SU-DHL-6 (cell line): ENCODE results near the gene ZKSCAN2.

Experiments used
- H2AFZ ChIP-seq: fragments of 200-600 bp; sonication (generic); 2 replicates; pipeline ENCODE4 v1.6.1; 2014; ENCODE audit warnings: low read depth, mild to moderate bottlenecking, moderate library complexity, mixed read lengths, antibody characterized with exemption, low read length; ENCODE audit not compliant: severe bottlenecking
- H3F3A ChIP-seq: fragments of 200-600 bp; shearing (Covaris generic); 2 replicates; pipeline ENCODE4 v1.6.0; 2016; ENCODE audit warnings: antibody characterized with exemption, mild to moderate bottlenecking; ENCODE audit not compliant: insufficient read depth
- H3K27ac ChIP-seq: fragments of 200-600 bp; sonication (generic); 2 replicates; pipeline ENCODE4 v1.5.1; 2016; ENCODE audit warnings: low read depth, mild to moderate bottlenecking, low read length, moderate library complexity, mixed read lengths
- H3K27me3 ChIP-seq: fragments of 200-600 bp; sonication (generic), shearing (Covaris generic); 2 replicates; pipeline ENCODE4 v1.6.0; 2014; ENCODE audit warnings: mild to moderate bottlenecking, low read length
- H3K36me3 ChIP-seq: fragments of 200-600 bp; sonication (generic); 2 replicates; pipeline ENCODE4 v1.6.1; 2014; ENCODE audit warnings: mild to moderate bottlenecking, low read length, mixed read lengths
- H3K4me2 ChIP-seq: fragments of 300-600, 200-600 bp; shearing (Covaris generic), sonication (generic); 2 replicates; pipeline ENCODE4 v1.6.0; 2014; ENCODE audit warnings: low read length, low read depth, mild to moderate bottlenecking; ENCODE audit not compliant: poor library complexity, severe bottlenecking
- H3K4me3 ChIP-seq: fragments of 200-600 bp; sonication (generic); 2 replicates; pipeline ENCODE4 v1.5.1; 2014; ENCODE audit warnings: antibody characterized with exemption, low read length, mild to moderate bottlenecking, mixed read lengths; ENCODE audit not compliant: insufficient read depth, poor library complexity, severe bottlenecking
- H3K79me2 ChIP-seq: fragments of 200-600 bp; sonication (generic); 2 replicates; pipeline ENCODE4 v1.6.1; 2014; ENCODE audit warnings: mild to moderate bottlenecking, low read length, moderate library complexity; ENCODE audit not compliant: insufficient read depth
- H3K9ac ChIP-seq: fragments of 200-600 bp; sonication (generic); 2 replicates; pipeline ENCODE4 v1.7.0; 2014; ENCODE audit warnings: mild to moderate bottlenecking, low read length
- H3K9me2 ChIP-seq: fragments of 200-600 bp; sonication (generic); replicated peaks from 2 replicates; pipeline ENCODE4 v1.6.1; 2014; ENCODE audit warnings: low read length; ENCODE audit not compliant: insufficient read depth
- H3K9me3 ChIP-seq: fragments of 200-600 bp; sonication (generic); 2 replicates; pipeline ENCODE4 v1.6.1; 2014; ENCODE audit warnings: low read length, mixed read lengths; ENCODE audit not compliant: insufficient read depth
- H4K20me1 ChIP-seq: fragments of 200-600 bp; sonication (generic); 2 replicates; pipeline ENCODE4 v1.6.1; 2014; ENCODE audit warnings: low read depth, mild to moderate bottlenecking, antibody characterized with exemption, low read length, moderate library complexity, mixed read lengths
- EZH2phosphoT487 ChIP-seq: fragments of 200-600 bp; sonication (generic), shearing (Covaris generic); conservative IDR thresholded peaks from 2 replicates; pipeline ENCODE4 v1.6.1; 2018; ENCODE audit warnings: mild to moderate bottlenecking, antibody characterized with exemption, low read length, moderate library complexity, mixed read lengths
- TF ChIP-seq, protein P1 (sequence below): fragments of 200-600 bp; sonication (generic); IDR thresholded peaks from one replicate; pipeline ENCODE4 v1.5.1; 2017; ENCODE audit warnings: antibody characterized with exemption, mild to moderate bottlenecking, low read length, moderate library complexity; ENCODE audit not compliant: insufficient read depth, poor library complexity, severe bottlenecking

The ZKSCAN2 gene

DNA sequence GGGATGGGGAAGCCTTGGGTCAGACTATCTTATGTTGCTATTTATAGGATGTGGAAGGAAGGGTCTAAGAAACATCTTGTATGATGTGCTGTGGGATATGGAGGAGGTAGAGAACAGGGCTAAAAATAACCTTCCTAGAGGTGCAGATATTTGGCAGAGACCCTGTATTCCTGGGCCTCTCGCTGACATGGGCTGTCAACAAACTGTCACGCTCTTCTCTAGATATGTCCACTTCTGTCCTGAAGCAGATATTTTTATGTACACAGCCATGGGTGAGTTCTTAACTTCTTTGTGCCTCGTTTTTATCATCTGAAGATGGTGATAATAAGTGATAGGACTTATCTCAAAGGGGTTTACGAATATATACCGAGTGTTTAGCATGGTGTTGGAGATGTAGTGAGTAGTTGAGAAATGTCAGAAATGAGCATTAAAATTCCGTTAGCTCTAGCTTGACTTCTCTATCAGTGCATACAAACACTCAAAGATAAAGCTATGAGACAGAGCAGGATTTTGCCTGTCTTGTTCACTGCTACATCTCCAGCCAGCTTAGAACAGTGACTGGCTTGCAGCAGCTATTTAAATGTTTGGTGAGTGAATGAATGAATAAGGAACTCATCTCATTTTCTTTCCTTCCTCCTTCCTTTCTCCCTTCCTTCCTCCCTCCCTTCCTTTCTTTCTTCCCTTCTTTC, 43.8 kb downstream of the ZKSCAN2 start:
- no peak overlapping the region for H3K27ac ChIP-seq
- no peak overlapping the region for H3K4me3 ChIP-seq
- H3F3A ChIP-seq: no peaks in the 10 kb centered on the region
- no peaks in the 10 kb centered on the region for H3K9me2 ChIP-seq
- no peaks in the 10 kb centered on the region for H3K79me2 ChIP-seq
- no peak for TF ChIP-seq EZH2phosphoT487
- TF ChIP-seq, protein P1, sequence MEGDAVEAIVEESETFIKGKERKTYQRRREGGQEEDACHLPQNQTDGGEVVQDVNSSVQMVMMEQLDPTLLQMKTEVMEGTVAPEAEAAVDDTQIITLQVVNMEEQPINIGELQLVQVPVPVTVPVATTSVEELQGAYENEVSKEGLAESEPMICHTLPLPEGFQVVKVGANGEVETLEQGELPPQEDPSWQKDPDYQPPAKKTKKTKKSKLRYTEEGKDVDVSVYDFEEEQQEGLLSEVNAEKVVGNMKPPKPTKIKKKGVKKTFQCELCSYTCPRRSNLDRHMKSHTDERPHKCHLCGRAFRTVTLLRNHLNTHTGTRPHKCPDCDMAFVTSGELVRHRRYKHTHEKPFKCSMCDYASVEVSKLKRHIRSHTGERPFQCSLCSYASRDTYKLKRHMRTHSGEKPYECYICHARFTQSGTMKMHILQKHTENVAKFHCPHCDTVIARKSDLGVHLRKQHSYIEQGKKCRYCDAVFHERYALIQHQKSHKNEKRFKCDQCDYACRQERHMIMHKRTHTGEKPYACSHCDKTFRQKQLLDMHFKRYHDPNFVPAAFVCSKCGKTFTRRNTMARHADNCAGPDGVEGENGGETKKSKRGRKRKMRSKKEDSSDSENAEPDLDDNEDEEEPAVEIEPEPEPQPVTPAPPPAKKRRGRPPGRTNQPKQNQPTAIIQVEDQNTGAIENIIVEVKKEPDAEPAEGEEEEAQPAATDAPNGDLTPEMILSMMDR: no peak
- no peak overlapping the region for H3K9ac ChIP-seq
- no peak overlapping the region for H2AFZ ChIP-seq
- no peak overlapping the region for H3K4me2 ChIP-seq
- no peaks in the 10 kb centered on the region for H3K36me3 ChIP-seq
- no peaks in the 10 kb centered on the region for H3K27me3 ChIP-seq
- no peaks in the 10 kb centered on the region for H3K9me3 ChIP-seq
- no peaks in the 10 kb centered on the region for H4K20me1 ChIP-seq

DNA sequence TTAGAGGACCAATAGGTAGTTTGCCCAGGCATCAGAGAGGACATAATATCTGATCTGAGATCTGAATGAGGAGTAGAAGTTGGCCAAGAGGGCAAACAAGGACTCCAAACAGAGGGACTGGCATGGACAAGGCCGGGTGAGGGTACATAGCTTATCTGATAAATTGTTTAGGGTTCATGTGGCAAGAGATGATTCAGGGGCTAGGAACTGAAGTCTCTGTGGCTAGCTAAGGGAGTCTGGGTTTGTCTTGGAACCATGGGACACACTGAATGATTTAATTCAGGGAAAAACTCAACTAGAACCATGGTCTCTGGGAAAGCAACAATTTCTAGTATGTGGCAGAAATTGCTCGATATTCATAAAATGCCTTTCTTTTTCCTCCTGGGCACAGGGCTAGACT, 45.0 kb downstream of the ZKSCAN2 start:
- H2AFZ ChIP-seq: no peak overlapping the region
- no peaks in the 10 kb centered on the region for H3K79me2 ChIP-seq
- no peak overlapping the region for H3K4me3 ChIP-seq
- no peaks in the 10 kb centered on the region for H3K9me2 ChIP-seq
- H3K4me2 ChIP-seq: no peak overlapping the region
- no peaks in the 10 kb centered on the region for H3K27me3 ChIP-seq
- no peaks in the 10 kb centered on the region for H3K9me3 ChIP-seq
- no peaks in the 10 kb centered on the region for H3K36me3 ChIP-seq
- no peak overlapping the region for H3K9ac ChIP-seq
- H3K27ac ChIP-seq: no peak overlapping the region
- TF ChIP-seq EZH2phosphoT487: no peak
- TF ChIP-seq, protein P1: no peak
- no peaks in the 10 kb centered on the region for H4K20me1 ChIP-seq
- no peaks in the 10 kb centered on the region for H3F3A ChIP-seq

DNA sequence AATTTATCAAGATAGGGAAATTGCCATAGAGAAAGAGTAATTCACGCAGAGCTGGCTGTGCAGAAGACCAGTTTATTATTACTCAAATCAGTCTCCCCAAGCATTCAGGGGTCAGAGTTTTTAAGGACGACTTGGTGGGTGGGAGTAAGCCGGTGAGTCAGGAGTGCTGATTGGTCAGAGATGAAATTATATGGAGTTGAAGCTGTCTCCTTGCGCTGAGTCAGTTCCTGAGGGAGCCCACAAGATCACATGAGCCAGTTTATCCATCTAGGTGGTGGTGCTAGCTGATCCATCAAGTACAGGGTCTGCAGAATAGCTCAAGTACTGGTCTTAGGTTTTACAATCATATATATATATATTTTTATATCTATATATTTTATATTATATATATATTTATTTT, 46.9 kb downstream of the ZKSCAN2 start:
- no peaks in the 10 kb centered on the region for H3K36me3 ChIP-seq
- no peaks in the 10 kb centered on the region for H3K9me3 ChIP-seq
- no peaks in the 10 kb centered on the region for H3K9me2 ChIP-seq
- no peaks in the 10 kb centered on the region for H3K27me3 ChIP-seq
- H4K20me1 ChIP-seq: no peaks in the 10 kb centered on the region
- no peaks in the 10 kb centered on the region for H3K79me2 ChIP-seq
- H3K4me2 ChIP-seq: no peak overlapping the region
- H2AFZ ChIP-seq: no peak overlapping the region
- no peak overlapping the region for H3K4me3 ChIP-seq
- TF ChIP-seq EZH2phosphoT487: no peak
- TF ChIP-seq, protein P1: no peak
- H3K27ac ChIP-seq: no peak overlapping the region
- H3K9ac ChIP-seq: no peak overlapping the region
- no peaks in the 10 kb centered on the region for H3F3A ChIP-seq
